Tibial artery (tissue), 4 donors: ENCODE measurements around the gene PTBP3.

Experiments used
- DNase-seq, 2 donors: peaks; one replicate each; pipeline ENCODE4 v3.0.0-alpha.2; 2019
- H3K27ac ChIP-seq, 2 donors: fragments of 200-600 bp; sonication (generic) in 1 of 2; 1 replicate in 1 of 2; 2 replicates in 1 of 2; pipeline ENCODE4 v1.5.1; 2018 to 2019; ENCODE audit warnings: mild to moderate bottlenecking in 1 of 2
- H3K27me3 ChIP-seq, 2 donors: fragments of 200-600 bp; sonication (generic) in 1 of 2; one replicate each; pipeline versions ENCODE4 v1.5.1 to v1.6.0; 2016 to 2019
- H3K36me3 ChIP-seq, 3 donors: fragments of 200-600 bp; sonication (generic) in 2 of 3; one replicate each; pipeline ENCODE4 v1.5.1; 2016 to 2019; ENCODE audit warnings: mild to moderate bottlenecking in 2 of 3
- H3K4me1 ChIP-seq, 4 donors: fragments of 200-600 bp; sonication (generic) in 2 of 4; 1 replicate in 3 of 4; 2 replicates in 1 of 4; pipeline ENCODE4 v1.5.1; 2016 to 2019
- H3K4me3 ChIP-seq, 2 donors: fragments of 200-600 bp; sonication (generic) in 1 of 2; 1 replicate in 1 of 2; 2 replicates in 1 of 2; pipeline ENCODE4 v1.5.1; 2018 to 2019; ENCODE audit warnings: mild to moderate bottlenecking in 2 of 2
- H3K9me3 ChIP-seq, 3 donors: fragments of 200-600 bp; sonication (generic) in 1 of 3; one replicate each; pipeline ENCODE4 v1.5.1; 2016 to 2019
- intact Hi-C: fragments of 100-400 bp; cut with DNase I; formaldehyde crosslinking; loops from one replicate; pipeline ENCODE4 v1.15.0; 2023; ENCODE audit warnings: low total_unique reads
- TF ChIP-seq, protein P1 (sequence below), 2 experiments: fragments of 200-600 bp in 1 of 2; fragments of 450-650 bp in 1 of 2; IDR thresholded peaks; one replicate each; pipeline ENCODE4 v1.5.1; 2017 to 2019; ENCODE audit warnings: antibody characterized with exemption in 2 of 2, mild to moderate bottlenecking in 1 of 2, moderate library complexity in 1 of 2

PTBP3 gene

DNA sequence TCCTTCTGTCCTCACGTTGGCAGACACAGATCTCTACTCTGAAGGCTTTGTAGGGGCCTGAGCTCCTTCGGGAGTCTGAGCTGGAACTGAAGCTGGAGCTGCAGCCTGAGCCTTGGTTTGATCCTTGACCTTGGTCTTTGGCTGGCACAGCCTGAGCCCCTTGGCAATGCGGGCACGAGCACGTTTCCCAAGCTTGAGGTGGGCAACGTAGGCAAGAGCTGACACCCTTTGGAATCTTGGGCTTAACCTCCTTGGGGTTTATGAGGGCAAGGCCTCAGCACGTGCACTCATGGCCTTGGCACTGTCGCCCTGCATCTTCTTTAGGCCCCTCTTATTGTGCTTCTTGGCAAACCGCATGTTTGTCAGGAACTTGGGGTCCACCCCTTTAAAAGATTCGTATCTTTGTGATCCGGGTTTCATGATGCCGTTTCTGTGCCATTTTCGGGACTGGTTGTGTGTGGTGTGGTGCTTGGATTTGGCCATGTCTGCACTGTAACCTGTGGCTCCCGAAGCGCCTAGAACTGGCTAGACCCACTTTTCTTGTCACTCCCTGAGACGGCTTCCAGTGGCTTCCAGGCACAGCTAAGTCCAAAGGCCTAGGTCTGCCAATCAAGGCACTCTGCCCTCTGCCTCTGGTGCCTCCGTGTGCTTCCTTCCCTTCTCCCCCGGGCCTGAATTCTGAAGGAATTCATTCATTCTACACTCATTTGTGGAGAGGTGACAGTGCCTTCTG, 159.8 kb downstream of the PTBP3 start:
- Histone ChIP-seq H3K36me3 (no peaks in the 10 kb centered on the region), H3K27ac (no peak overlapping the region), H3K4me1 (peaks cover 0 to 23% (median 6%) of the 10 kb centered on the region in 4 donors), H3K9me3 (no peaks in the 10 kb centered on the region), H3K27me3 (no peaks in the 10 kb centered on the region), H3K4me3 (peak overlapping the region in 1 of 2 donors; percentile 62)
- DNase-seq, result no peak
- TF ChIP-seq, protein P1, sequence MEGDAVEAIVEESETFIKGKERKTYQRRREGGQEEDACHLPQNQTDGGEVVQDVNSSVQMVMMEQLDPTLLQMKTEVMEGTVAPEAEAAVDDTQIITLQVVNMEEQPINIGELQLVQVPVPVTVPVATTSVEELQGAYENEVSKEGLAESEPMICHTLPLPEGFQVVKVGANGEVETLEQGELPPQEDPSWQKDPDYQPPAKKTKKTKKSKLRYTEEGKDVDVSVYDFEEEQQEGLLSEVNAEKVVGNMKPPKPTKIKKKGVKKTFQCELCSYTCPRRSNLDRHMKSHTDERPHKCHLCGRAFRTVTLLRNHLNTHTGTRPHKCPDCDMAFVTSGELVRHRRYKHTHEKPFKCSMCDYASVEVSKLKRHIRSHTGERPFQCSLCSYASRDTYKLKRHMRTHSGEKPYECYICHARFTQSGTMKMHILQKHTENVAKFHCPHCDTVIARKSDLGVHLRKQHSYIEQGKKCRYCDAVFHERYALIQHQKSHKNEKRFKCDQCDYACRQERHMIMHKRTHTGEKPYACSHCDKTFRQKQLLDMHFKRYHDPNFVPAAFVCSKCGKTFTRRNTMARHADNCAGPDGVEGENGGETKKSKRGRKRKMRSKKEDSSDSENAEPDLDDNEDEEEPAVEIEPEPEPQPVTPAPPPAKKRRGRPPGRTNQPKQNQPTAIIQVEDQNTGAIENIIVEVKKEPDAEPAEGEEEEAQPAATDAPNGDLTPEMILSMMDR (IDR thresholded peaks at IDR 0.05), result no peak
- intact Hi-C loops, result loop anchor here (10.0 kb wide), 1 partner anchor 161 kb away; the partner anchor contains the start of gene PTBP3

DNA sequence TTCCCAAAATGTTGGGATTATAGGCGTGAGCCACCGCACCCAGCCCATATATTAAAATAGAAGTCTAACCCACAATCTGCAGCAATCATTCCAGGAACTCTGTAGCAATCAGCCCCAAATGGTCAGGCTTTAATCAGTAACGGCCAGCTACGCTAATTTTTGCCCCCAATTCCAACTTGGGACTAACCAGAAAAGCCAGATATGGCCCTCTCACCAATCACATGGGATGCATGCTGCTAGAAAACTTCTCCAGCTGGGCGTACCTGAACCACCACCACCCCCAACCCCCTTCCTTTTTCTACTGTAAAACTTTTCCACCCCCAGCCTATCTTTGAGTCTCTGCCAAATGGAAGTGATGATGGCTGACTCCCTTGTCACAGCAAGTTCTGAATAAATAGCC, 162.5 kb downstream of the PTBP3 start:
- no peak for DNase-seq
- intact Hi-C loops, result loop anchor here (10.0 kb wide), 1 partner anchor 164 kb away; the partner anchor contains the start of gene PTBP3
- TF ChIP-seq, protein P1 (IDR thresholded peaks at IDR 0.05), result no peak
- no peak overlapping the region for H3K27ac ChIP-seq
- peaks cover 0 to 39% (median 6%) of the 10 kb centered on the region in 4 donors for H3K4me1 ChIP-seq
- no peak overlapping the region for H3K4me3 ChIP-seq
- no peaks in the 10 kb centered on the region for H3K36me3 ChIP-seq
- H3K9me3 ChIP-seq, result no peaks in the 10 kb centered on the region
- no peaks in the 10 kb centered on the region for H3K27me3 ChIP-seq

DNA sequence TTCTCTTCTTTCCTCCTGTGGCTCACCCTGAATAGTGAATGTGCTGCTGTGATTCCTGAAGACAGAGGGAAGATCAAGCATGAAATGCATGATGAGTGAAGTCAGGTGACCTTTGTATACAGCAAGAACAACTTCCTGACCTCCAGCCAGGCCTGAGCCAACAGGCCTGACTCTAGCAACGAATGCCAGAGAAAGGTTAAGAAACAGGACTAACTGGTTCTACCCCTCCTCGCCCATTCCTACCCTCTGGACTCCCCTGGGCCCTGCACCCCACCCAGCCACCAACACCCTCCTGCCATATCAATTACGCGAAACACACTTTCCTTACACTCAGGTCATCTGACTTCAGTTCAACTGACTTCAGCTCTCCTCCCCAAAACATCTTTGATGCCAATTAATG, 163.2 kb downstream of the PTBP3 start:
- intact Hi-C loops, result loop anchor here (10.0 kb wide), 1 partner anchor 165 kb away; the partner anchor contains the start of gene PTBP3
- TF ChIP-seq, protein P1 (IDR thresholded peaks at IDR 0.05), result no peak
- H3K27ac ChIP-seq, result no peak overlapping the region
- no peak overlapping the region for H3K4me3 ChIP-seq
- peaks cover 0 to 38% (median 6%) of the 10 kb centered on the region in 4 donors for H3K4me1 ChIP-seq
- no peak for DNase-seq
- H3K27me3 ChIP-seq, result no peaks in the 10 kb centered on the region
- H3K36me3 ChIP-seq, result no peaks in the 10 kb centered on the region
- H3K9me3 ChIP-seq, result no peaks in the 10 kb centered on the region

DNA sequence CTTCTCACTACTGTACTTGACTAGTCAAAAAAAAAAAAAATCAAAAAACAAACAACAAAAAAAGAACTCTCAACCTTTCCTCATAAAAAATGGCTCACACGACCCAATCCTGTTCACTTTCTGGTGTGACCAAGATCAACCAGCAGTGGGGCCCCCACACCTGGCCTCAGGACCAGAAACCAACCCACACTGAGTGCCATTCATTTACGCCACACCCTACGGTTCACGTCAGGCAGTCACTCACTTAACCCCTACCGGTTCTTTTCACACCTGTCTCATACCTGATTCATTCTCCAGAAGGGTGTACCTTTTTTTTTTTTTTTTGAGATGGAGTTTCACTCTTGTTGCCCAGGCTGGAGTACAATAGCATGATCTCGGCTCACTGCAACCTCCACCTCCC, 164.1 kb downstream of the PTBP3 start:
- no peak for DNase-seq
- intact Hi-C loops, result no loop called here
- TF ChIP-seq, protein P1 (IDR thresholded peaks at IDR 0.05), result no peak

DNA sequence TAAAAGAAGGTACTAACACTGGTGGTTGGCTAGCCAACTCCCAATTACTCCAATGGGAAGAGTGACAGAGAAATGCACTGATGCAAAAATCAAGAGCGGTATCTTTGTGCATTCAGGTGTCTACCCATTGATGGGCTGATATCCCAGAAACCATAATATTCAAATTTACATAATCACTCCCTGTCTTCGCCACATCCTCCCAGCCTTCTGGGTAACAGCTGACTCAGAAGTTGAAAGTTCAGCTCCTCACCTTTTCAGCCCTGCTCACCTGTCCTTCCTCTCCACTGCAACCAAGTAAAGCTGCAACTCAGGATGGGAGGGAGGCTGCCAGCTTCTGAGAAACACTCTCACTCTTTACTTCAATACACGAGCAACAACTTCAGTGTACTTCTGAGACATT, 165.2 kb downstream of the PTBP3 start:
- no peaks in the 10 kb centered on the region for H3K36me3 ChIP-seq
- TF ChIP-seq, protein P1 (IDR thresholded peaks at IDR 0.05), result no peak
- no peak for DNase-seq
- no peaks in the 10 kb centered on the region for H3K9me3 ChIP-seq
- no peaks in the 10 kb centered on the region for H3K27me3 ChIP-seq
- no peak overlapping the region for H3K27ac ChIP-seq
- intact Hi-C loops, result no loop called here
- H3K4me3 ChIP-seq, result no peak overlapping the region
- H3K4me1 ChIP-seq, result peaks cover 0 to 29% (median 2%) of the 10 kb centered on the region in 4 donors

More for the DNA sequence above, 164.1 kb downstream of the PTBP3 start:
- no peak overlapping the region for H3K27ac ChIP-seq
- no peaks in the 10 kb centered on the region for H3K27me3 ChIP-seq
- H3K4me1 ChIP-seq, result peaks cover 0 to 36% (median 4%) of the 10 kb centered on the region in 4 donors
- no peak overlapping the region for H3K4me3 ChIP-seq
- H3K36me3 ChIP-seq, result no peaks in the 10 kb centered on the region
- H3K9me3 ChIP-seq, result no peaks in the 10 kb centered on the region
